NCI-H345 treated with DMSO at 0.1 percent for 48 hours (cell line): ENCODE results near the gene TRAF3IP3.

Source experiments
- DNase-seq: peaks from one replicate; lab custom pipeline; 2025; ENCODE audit not compliant: unreplicated experiment; lab: John Stamatoyannopoulos, UW

TRAF3IP3 gene

DNA sequence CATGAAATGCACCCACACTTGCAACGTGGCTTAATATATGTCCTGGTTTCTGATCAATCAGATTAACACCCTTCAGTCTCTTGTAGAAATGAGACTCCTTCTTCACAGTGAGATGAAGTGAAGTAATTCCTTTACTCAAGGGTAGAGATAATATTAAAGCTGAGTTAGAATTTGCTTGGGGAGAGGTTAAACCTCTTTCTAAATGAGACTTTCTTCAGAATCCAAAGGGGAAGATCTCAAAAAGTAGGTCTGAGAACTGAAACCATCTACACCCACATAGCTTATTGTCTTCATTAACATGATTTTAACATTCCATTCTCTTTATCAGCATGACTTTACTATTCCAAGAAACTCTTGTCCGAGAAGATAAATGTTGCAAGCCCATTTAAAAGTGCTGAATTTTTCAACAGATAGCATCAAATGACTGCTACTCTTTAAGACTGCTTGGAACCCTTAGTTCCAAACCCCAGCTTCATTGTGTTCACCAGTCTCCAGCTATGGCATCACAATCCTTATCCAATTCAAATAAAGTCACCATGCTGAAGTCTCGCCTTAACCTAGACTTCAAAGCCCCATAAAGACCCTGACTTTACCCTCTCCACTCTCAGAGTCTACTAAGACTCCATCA lies 19.2 kb upstream of the TRAF3IP3 start:
- DNase-seq: no peak

DNA sequence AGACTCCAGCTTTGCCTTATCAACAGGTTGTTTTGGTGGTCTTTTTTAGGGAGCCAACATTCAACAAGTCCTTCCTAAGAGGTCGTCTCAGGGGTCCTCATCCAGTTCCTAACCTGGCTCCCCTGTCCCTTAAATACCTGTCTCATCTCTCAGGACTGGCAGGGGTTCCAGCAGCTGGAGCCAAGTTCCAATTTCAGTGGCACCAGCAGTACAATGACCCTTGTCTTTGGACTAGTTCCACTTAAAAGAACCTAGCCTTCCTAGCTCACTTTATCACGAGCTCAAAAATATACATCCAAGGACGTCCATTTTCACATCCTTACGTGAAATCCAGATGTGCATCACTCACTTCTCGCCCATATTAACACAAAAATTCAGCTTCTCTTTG lies 18.7 kb upstream of the TRAF3IP3 start:
- DNase-seq: no peak

DNA sequence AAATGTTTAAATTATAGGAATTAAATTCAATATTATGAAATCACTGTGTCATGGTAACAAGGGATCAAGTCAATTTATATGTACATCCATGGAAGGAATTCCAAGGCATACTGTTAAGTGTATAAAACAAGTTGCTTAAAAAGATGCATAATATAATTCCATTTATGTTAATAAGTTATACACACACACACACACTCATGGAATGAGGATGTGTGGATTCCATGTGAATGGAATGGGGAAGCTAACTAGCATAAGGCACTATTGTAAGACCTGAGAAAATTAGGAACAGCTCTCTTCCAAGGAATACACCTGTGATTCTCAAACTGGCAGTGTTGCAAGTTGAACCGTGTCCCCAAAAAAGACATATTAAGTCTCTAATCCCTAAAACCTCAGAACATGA lies 17.6 kb upstream of the TRAF3IP3 start:
- DNase-seq: no peak

DNA sequence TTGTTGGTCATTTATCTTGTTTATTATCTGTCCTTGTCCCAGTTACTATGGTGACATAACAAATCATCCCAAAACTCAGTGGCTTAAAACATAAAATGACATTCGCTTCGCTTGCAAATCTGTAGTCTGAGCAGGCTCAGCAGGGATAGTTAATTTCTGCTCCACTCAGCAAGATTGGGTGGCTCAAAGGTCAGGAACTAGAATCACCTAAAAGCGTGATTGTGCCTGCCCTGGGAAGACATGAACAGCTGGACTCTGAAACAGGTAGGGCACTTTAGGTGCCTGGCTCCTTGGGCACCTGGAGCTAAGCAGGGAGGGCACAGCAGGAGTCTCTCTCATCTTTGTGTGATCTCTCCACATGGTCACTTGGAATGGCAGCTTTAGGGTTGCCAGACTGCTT lies 14.7 kb upstream of the TRAF3IP3 start:
- DNase-seq: no peak

DNA sequence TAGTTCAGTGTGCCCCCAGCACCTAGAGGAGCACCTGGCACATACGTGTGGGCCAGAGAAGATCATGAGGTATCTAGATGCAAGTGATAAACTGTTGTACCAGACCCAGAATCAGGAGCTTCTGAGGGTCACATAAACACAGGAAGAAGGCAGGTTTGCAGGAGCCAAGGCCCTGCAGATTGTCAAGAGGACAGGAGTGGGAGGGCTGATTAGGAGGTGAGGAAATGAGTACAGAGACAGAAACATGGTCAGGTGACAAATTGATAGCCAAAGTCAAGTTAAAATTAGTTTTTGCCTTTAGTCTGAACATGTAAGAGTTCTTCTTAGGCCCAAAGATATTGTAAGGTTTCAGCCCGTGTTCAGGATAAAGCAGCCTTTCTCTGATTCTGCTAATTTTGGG lies 14.0 kb upstream of the TRAF3IP3 start:
- DNase-seq: no peak

DNA sequence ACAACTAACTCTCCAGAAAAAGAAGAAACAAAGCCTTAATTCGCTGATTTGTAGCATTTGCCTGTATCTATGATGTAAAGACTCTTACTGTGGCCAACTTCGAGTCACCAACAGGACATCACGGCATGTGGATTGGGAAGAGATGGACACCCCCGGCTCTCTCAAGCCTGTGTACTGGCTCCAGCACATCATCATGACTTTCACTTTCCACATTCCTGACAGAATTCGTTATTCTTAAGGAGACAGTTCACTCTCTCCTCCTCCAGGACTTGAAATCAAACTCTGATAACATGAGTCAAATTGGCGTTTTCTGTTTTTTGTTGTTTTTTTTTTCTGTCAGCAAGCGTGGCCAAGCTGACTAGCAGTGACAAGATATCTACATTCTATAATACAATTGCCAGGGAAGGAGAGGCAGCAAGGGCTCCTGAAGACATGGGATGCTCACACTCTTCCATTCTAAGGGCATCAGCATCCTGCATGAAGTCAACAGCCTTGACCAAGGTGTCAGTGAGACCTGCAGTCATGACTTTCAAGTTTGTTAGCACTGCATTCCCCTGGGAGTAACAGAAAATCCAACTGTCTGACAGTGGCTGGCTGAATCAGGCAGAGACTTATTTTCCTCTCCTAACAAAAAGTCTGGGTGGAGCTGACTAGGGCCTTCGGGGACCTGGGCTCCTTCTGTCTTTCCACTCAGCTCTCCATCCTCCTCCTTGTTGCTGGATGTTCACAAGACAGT lies 13.3 kb upstream of the TRAF3IP3 start:
- DNase-seq: no peak

DNA sequence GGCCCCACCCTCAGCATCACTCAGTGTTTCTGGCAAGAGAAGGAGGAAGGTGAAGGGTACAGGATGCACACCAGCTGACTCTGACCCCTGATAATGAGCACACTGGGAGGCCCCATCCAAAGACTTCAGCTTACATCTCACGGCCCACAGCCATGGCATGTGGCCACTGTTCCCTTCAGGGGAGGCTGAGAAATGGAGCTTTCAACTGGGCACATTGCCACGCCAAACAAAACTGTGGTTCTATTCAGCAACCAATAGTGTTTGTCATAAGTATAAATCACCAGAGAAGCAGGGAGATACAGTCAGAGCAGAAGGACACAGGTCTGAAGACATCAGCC lies 12.7 kb upstream of the TRAF3IP3 start:
- DNase-seq: no peak

DNA sequence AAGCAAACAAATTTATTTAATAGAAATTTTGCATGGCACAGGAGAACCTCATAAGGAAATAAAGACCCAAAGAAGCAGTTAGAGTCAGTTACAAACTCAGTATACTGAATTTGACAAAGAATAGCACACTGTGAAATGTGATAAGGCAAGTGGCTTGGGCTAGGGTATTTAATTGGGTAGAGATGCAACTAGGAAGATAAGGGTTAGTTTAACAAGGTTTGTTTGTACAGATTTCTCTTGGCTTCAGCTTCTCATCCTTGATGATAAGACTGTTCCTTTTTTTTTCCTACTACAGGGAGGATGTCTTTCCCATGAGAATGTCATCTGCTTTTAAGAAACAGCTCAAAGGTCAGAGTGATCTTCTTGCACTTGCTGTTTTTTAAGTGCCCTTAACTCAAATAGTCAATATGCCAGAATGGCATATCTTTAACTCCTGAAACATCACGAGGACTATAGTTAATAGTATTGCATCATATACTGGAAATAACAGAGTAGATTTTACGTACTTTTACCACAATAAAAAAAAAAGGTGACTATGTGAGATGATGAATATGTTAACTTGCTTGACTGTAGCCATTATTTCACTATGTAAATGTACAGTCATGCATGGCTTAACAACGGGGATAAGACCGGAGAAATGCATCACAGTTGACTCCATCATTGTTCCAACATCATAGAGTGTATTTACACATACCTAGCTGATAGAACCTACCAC lies 9.2 kb upstream of the TRAF3IP3 start:
- DNase-seq: no peak

DNA sequence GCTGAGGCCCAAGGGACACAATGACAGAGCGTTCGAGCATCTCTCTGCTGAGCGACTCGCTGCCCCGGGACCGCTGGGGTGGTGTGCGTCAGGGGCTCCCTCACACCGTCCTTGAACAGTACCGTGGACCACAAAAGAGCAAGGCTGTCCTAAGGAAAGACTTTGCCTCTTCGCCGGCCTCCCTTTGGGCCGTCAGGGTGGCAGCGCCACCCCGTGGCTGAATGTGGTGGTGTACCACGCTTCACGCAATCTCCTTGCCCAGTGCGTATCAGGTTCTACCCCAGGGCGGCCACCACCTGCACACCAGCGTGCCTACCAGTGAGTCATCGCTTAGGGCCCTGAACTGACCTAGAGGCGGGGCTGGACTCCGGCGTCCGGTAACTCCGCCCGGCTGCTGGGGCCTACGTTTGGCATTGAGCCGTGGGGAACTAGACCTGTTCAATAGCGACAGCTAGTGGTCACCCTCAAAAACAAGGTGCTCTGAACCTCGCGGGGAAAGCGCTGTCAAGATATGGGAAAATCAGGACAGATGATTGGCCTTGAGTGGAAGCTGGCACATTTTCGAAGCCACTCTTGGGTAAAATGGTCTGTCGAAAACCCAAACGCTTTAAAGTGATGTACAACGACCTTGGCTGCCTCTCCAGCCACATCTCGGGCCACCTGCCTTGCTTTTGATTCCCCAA lies 8.1 kb upstream of the TRAF3IP3 start:
- DNase-seq: no peak

DNA sequence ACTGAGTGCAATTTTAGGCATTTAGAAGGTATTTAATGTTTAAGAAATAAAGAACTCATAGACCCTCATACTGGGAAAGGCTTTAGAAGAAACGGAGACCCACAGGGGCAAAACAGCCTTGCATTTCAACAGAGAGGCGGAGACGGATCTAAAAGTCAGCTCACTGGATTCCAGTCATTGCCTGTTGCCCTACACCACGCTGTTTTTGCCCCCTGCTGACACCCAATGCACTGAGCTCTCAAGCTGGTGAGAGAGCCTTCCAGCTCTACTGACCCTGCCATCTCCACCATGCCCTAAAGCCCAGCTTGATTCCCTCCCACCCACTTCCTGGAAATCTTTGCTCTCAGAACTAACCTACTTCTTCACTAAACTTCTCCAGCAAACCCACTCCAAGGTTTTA lies 7.2 kb upstream of the TRAF3IP3 start:
- no peak for DNase-seq

DNA sequence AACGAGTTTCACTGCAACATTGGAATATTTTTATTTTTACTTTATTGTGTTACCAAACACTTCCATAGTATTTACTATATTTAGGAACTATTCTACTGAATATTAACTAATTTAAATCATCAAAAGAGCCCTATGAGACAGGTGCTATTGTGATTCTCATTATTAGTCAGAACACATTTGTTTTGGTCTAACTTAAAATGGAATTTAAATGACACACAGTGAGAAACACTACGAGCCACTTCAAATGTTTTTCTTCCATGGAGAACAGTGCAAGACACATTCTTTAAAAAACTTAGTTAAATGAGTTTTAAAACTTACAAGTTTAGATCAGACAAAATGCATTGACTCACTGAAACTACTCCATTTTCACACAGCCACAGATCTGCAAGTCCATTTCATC lies 6.6 kb upstream of the TRAF3IP3 start:
- DNase-seq: no peak

DNA sequence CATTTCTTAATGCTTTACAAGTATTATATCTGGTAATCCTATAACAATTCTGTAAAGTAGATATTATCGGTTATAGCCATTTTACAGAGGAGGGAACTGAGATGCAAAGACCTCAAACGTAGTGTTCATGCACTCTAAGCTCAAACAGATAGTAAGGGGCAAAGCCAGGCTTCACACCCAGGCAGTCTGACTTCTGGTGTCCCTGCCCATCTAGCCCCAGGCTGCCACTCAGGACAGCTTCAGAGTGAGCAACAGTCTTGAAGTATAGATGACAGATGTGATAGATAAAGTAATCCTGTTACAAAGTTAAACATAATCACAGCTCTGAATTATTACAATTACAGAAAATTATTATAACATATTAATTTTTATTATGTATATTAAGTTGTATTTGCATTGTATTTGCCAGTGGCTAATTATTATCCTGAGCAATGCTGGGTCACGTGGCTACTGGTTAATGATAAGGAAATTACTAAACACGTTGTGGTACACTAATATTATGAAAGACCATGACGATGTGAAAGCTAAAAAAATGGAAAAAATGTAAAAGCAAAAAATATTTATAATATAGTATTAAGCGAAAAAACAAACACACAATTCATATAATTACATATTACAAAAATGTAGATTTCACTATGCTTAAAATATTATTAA lies 6.1 kb upstream of the TRAF3IP3 start:
- DNase-seq: no peak

DNA sequence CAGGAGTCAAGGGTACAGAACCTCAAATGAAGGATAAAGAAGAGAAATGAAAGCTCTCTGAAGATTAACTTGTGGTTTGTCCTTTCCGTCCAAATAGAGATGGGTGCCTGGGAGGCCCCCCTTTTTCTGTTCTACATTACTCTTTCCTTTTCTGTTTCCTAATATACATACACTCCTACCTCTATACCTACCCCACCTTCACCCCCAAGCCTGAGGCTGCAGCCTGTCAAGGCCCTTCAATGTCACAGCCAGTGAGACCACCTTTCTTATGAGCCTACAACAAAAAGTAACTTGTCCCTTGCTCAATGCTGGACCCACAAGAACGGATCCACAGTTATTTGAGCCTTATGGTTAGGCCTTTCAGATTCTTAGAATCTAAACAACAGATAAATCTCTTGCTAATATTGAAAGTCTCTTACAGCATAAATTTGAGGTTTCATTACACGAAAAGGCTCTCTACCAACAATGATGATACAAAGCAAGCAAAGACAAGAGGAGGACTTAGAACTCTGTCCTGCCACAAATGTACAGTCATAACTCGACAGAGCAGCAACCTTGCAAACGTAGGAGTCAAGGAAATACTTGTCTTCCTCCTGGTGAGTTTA lies 4.1 kb upstream of the TRAF3IP3 start:
- DNase-seq: no peak

DNA sequence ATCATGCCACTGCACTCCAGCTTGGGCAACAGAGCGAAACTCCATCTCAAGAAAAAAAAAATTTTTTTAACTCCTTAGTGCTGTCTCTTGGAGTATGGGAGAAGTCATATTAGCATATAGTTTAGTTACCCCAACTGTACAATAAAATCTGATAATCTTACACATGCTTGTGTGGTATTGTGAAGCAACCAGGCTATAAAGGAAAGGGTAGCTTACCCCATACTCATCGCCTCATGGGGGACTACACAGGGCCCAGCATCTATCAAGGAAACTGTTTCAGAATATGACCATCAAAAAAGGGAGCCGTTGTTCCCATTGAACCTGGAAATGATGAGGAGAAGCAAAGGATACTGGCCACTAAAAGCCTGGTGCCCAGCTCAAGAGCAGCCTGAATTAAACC lies 3.0 kb upstream of the TRAF3IP3 start:
- no peak for DNase-seq

DNA sequence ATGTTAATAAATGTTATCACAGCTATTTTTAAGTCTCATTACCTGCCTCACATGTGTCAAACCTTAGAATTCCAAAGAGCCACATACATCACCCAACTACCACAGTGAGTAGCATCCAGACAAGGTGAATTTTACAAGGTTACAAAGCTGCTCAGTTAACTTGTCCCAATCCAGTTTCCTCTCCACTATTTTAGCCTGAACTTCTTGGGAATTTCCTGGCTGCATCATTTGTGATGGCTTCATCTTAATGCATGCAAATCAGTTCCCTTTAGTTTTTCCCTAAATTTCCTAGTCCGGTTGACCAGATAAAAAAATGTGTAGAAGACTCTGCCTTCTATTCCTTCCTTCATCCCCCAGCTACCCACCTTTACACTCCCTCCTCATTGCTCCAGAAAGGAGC lies 597 bp upstream of the TRAF3IP3 start:
- DNase-seq: no peak

DNA sequence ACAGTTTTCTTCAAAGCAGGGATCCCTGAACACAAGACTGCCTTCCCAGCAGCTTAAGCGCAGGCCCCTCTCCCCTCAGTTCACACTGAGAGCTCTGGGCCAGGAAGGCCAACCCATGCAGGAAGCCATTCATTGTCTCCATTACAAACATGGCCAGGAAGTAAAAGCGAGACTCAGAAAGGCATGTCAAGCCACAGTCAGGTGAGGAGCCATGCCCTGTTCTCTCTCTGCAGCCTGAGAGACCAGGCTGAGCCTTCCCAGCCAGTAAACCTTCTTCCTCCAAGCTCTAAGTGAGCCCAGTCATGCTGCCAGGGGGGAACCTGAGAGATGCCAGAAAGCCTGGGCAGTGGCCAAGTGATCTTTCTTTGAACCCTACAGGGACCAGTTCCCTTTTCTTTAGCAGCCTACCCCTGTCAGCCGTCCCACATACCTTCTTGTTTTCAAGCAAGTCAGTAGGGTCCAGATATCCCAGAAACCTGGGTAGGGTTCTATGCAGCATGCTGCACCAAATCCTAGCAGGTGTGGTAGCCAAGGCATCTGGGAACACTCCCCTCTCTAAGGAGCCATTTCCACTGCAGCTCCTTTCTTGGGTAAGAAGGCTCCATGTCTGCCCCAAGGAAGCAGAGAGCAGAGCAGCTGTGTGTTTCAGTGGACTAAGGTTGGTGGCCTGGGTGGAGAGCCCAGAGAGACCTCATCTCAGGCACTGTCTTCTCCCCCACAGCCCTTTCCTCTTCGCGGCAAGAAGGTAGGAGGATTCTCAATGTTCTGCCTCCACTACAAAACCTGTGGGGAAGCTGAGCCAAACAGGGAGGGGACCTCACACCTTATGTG lies 977 bp downstream of the TRAF3IP3 start:
- no peak for DNase-seq

DNA sequence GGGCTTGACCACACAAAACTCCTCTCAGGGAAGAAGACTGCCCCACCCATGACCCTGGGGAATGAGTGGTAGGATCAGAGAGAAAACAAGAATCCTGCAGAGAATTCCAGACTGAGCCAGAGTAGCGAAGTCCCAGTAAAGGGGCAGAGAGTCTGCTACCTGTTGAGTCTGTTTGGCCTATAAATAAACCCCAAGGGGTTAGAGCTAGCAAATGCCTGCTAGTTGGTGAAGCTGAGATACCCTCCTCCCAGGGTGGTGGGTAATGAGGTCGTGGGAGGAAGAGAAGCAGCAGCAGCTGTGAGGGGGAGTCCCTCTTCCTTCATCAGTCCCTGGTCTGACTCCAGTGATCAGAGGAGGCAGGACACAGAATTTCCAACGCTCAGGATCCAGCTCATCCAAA lies 2.5 kb downstream of the TRAF3IP3 start:
- DNase-seq: no peak

DNA sequence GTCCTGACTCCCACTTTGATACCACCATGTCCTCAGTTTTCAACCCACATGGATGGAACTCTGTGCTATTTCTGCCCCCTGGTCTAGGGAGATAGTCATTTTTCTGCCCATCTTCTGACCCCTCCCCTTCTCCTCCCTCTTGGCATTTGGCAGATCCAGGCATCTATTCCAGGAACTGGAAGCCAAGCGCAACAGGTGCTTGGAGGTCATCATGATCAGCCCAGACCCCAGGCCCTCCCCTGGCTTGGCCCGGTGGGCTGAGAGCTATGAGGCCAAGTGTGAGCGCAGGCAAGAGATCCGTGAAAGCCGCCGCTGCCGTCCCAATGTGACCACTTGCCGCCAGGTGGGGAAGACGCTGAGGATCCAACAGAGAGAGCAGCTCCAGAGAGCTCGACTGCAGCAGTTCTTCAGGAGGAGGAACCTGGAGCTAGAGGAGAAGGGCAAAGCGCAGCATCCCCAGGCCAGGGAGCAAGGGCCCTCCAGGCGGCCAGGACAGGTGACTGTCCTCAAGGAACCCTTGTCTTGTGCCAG lies 4.0 kb downstream of the TRAF3IP3 start:
- DNase-seq: no peak

DNA sequence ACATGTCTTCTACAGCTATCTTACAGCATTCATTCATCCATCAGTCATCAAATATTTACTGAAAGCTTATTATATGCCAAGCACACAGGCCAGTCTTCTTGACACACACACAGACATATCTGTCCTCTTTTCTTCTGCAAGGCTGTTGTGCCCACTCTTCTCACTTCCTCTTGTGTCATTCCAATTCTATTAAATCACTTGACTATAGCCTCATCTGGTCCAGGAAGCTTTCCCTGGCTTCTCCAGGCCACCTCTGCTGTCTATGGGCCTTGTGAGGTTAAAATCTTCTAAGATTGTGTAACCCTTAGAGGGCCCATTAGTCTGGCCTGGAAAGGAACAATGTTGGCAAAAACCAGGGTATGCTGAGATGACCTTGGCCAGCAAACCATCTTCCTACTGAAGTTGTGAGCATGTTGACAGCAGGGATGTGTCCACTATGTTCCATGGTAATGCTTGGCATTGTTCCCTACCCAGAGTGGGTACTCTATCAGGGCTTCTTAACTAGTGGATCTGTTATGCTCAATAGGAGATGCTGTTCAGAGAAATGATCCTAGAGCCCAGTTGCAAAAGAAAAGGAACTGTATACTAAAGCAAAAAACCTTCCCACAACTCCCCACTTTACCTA lies 5.3 kb downstream of the TRAF3IP3 start:
- DNase-seq: no peak
